Measurements from ENCODE around the gene PFKFB4. TPM values are rescaled to one million over a fixed set of nuclear protein-coding genes. Genes with fewer than 3 reads are reported as not detected.

PFKFB4 gene
- total and polyA plus RNA-seq, 2 of the 8 experiments (the other 6 are each of a cell fraction or from before 2014, with no cell fraction given), result 10.7 to 20.1 TPM

GRCh38 chr3:48560648-48561018 lies 4.0 kb upstream of the PFKFB4 start:
- Histone ChIP-seq H2BK12ac (ENCODE audit: low read depth, low read length) (peak overlapping the region; percentile 99), H2BK15ac (ENCODE audit: low read length) (peak overlapping the region; percentile 100; the same call in 1 of the 2 replicates), H3K27me3 (replicated peaks in 1 of 4; ENCODE audit: control insufficient read depth in 3 of 4, extremely low read depth in 1 of 4, insufficient read depth in 3 of 4, low read length in 3 of 4) (no peaks in the 10 kb centered on the region), H3K23ac (ENCODE audit: insufficient read length) (no peak overlapping the region), H3K79me1 (ENCODE audit: low read depth, low read length) (peaks cover 4% of the 10 kb centered on the region; the same call in 1 of the 2 replicates), H3K14ac (ENCODE audit: insufficient read length) (no peak overlapping the region), H2BK20ac (ENCODE audit: low read length) (peak overlapping the region; percentile 92), H2AK5ac (ENCODE audit: low read depth, low read length) (peak overlapping the region; percentile 69; the same call in 1 of the 2 replicates), H4K20me1 (replicated peaks in 1 of 2; ENCODE audit: control insufficient read depth in 1 of 2, insufficient read depth in 2 of 2, low read length in 2 of 2) (no peaks in the 10 kb centered on the region), H4K91ac (replicated peaks; ENCODE audit: insufficient read length, low read length) (peak overlapping the region; percentile 25), H3K4me1 (replicated peaks in 1 of 4; ENCODE audit: control insufficient read depth in 3 of 4, insufficient read depth in 4 of 4, low read length in 3 of 4) (peaks cover 4 to 34% (median 20%) of the 10 kb centered on the region in 4 experiments), H3K23me2 (ENCODE audit: low read depth, low read length) (peaks cover 2% of the 10 kb centered on the region; the same call in 1 of the 2 replicates), H3K4me2 (ENCODE audit: insufficient read depth in 1 of 2, low read depth in 2 of 2, low read length in 2 of 2) (peak overlapping the region; percentile 59 to 64), H3K4me3 (ENCODE audit: extremely low read depth in 1 of 4, insufficient read depth in 2 of 4, low read depth in 3 of 4, low read length in 4 of 4) (peak overlapping the region in 1 of 4 experiments; percentile 46; a peak in 3 of 8 replicates), H4K8ac (ENCODE audit: extremely low read depth, insufficient read depth, low read length) (no peak overlapping the region), H3K9ac (replicated peaks in 1 of 4; ENCODE audit: extremely low read depth in 1 of 4, low read depth in 3 of 4, low read length in 3 of 4) (no peak overlapping the region; a peak in 3 of 7 replicates), H3K36me3 (ENCODE audit: control insufficient read depth in 2 of 4, insufficient read depth in 4 of 4, low read length in 3 of 4) (no peaks in the 10 kb centered on the region), H2AFZ (ENCODE audit: low read length) (no peak overlapping the region), H3K79me2 (ENCODE audit: control insufficient read depth in 1 of 2, insufficient read depth in 2 of 2, low read length in 2 of 2) (peaks cover 0 to 4% of the 10 kb centered on the region in 2 experiments; a peak in 1 of 4 replicates), H3K4ac (replicated peaks; ENCODE audit: insufficient read length, low read depth, low read length) (peak overlapping the region; percentile 1), H3K27ac (ENCODE audit: low read depth, low read length) (no peak overlapping the region), H2BK120ac (replicated peaks; ENCODE audit: low read depth, low read length) (no peak overlapping the region), H4K5ac (ENCODE audit: insufficient read length, low read depth, low read length) (peak overlapping the region; percentile 44), H3K9me3 (ENCODE audit: insufficient read depth in 2 of 2, low read depth in 1 of 2, low read length in 1 of 2) (no peaks in the 10 kb centered on the region), H3K18ac (ENCODE audit: extremely low read depth, low read length) (peak overlapping the region; percentile 71), H3K56ac (replicated peaks; ENCODE audit: insufficient read length, low read depth, low read length) (no peak overlapping the region), H2BK5ac (ENCODE audit: low read depth, low read length) (peak overlapping the region; percentile 88)
- FAIRE-seq (no peak), DNase-seq (ENCODE audit: low read depth in 1 of 2, low spot score in 2 of 2) (no peak)
- whole genome bisulfite sequencing, 2 experiments (ENCODE audit: extremely low coverage in 1 of 2, insufficient coverage in 1 of 2, insufficient read length in 1 of 2, insufficient replicate concordance in 2 of 2, low coverage in 1 of 2, low lambda C conversion rate in 2 of 2, missing lambda C conversion rate in 1 of 2), result 80% methylated on average over 1 of the region's 5 CpGs; no CpG with 5 or more reads in 1 of the 2 experiments
- CTCF ChIA-PET (ENCODE audit: partially characterized antibody), result interaction anchor here (0.7 to 6.7 kb wide), 17 partner anchors 8 to 173 kb away, joined by 3 to 52 read pairs (median 4); partner anchors contain the start of genes CCDC51, SLC26A6 and TMA7
- TF ChIP-seq EP300 (IDR thresholded peaks at IDR 0.05; ENCODE audit: borderline replicate concordance in 1 of 2, low read depth in 2 of 2, low read length in 2 of 2), result no peak
- no peak for TF ChIP-seq SIRT6 (IDR thresholded peaks at IDR 0.05; ENCODE audit: low read length)
- no peak for TF ChIP-seq BACH1 (IDR thresholded peaks at IDR 0.05; ENCODE audit: low read length)
- no peak for TF ChIP-seq TCF12 (IDR thresholded peaks at IDR 0.05; ENCODE audit: low read depth, low read length)
- no peak for TF ChIP-seq ATF3 (IDR thresholded peaks at IDR 0.05; ENCODE audit: insufficient read depth, low read depth, low read length)
- no peak for TF ChIP-seq HDAC2 (IDR thresholded peaks at IDR 0.05; ENCODE audit: borderline replicate concordance in 1 of 2, low read depth in 2 of 2, low read length in 2 of 2)
- POLR2A ChIA-PET (ENCODE audit: partially characterized antibody), result interaction anchor here (0.7 to 1.6 kb wide), 11 partner anchors 15 to 320 kb away, joined by 3 to 6 read pairs (median 4); partner anchors contain the start of genes CCDC51, TMA7, UQCRC1 and ZNF589

Measured in H1 (cell line).